Measurements from ENCODE around the gene CHD6. TPM values are rescaled to one million over a fixed set of nuclear protein-coding genes. Genes with fewer than 3 reads are reported as not detected.

Gene CHD6
- total and polyA plus RNA-seq, 7 donors: 2.4 to 40.2 (median 29.9) TPM

- TF ChIP-seq CTCF (IDR thresholded peaks at IDR 0.05) (no peak), POLR2AphosphoS5 (IDR thresholded peaks at IDR 0.05) (no peak), EP300 (IDR thresholded peaks at IDR 0.05) (no peak), POLR2A (IDR thresholded peaks at IDR 0.05) (no peak)
- no peak overlapping the region for H3K27ac ChIP-seq
- H3K27me3 ChIP-seq: no peaks in the 10 kb centered on the region
- H3K36me3 ChIP-seq: peaks cover 13 to 88% (median 41%) of the 10 kb centered on the region in 4 donors
- H3K9me3 ChIP-seq: no peaks in the 10 kb centered on the region
- intact Hi-C loops (cut with DNase I): no loop called here
- 91 to 95% methylated on average over 2 of the region's 2 CpGs for WGBS, 2 donors
- H3K4me1 ChIP-seq: peaks cover 0 to 8% (median 3%) of the 10 kb centered on the region in 4 donors
- no peak for DNase-seq
- no peak overlapping the region for H3K4me3 ChIP-seq
Observed at GRCh38 chr20:41422953-41423352, 195.2 kb downstream of the CHD6 start.

- Histone ChIP-seq H3K4me3 (no peak overlapping the region), H3K9me3 (no peaks in the 10 kb centered on the region), H3K36me3 (peaks cover 27 to 96% (median 61%) of the 10 kb centered on the region in 4 donors), H3K27me3 (no peaks in the 10 kb centered on the region), H3K27ac (no peak overlapping the region), H3K4me1 (no peaks in the 10 kb centered on the region)
- intact Hi-C loops (cut with DNase I): loop anchor here (10.0 kb wide), 1 partner anchor 244 kb away; no protein-coding TSS in a partner anchor
- no peak for TF ChIP-seq POLR2AphosphoS5 (IDR thresholded peaks at IDR 0.05)
- no peak for TF ChIP-seq POLR2A (IDR thresholded peaks at IDR 0.05)
- no peak for TF ChIP-seq EP300 (IDR thresholded peaks at IDR 0.05)
- no peak for TF ChIP-seq CTCF (IDR thresholded peaks at IDR 0.05)
- no peak for DNase-seq
- WGBS, 2 donors: 95% methylated on average over 7 of the region's 7 CpGs
Observed at GRCh38 chr20:41418739-41419293, 199.4 kb downstream of the CHD6 start.

GRCh38 chr20:41418031-41418430 is 200.1 kb downstream of the CHD6 start:
- no peak overlapping the region for H3K4me3 ChIP-seq
- TF ChIP-seq POLR2A (IDR thresholded peaks at IDR 0.05): no peak
- TF ChIP-seq POLR2AphosphoS5 (IDR thresholded peaks at IDR 0.05): no peak
- no peak for TF ChIP-seq CTCF (IDR thresholded peaks at IDR 0.05)
- no peak for TF ChIP-seq EP300 (IDR thresholded peaks at IDR 0.05)
- no peaks in the 10 kb centered on the region for H3K27me3 ChIP-seq
- no peaks in the 10 kb centered on the region for H3K4me1 ChIP-seq
- WGBS, 2 donors: 87 to 97% methylated on average over 5 of the region's 5 CpGs
- peaks cover 27 to 98% (median 60%) of the 10 kb centered on the region in 4 donors for H3K36me3 ChIP-seq
- intact Hi-C loops (cut with DNase I): loop anchor here (10.0 kb wide), 1 partner anchor 243 kb away; no protein-coding TSS in a partner anchor
- no peaks in the 10 kb centered on the region for H3K9me3 ChIP-seq
- no peak overlapping the region for H3K27ac ChIP-seq
- no peak for DNase-seq

- H3K9me3 ChIP-seq: no peaks in the 10 kb centered on the region
- DNase-seq: no peak
- no peaks in the 10 kb centered on the region for H3K27me3 ChIP-seq
- no peak overlapping the region for H3K4me3 ChIP-seq
- H3K4me1 ChIP-seq: peaks cover 0 to 7% (median 0%) of the 10 kb centered on the region in 4 donors
- intact Hi-C loops (cut with DNase I): loop anchor here (10.0 kb wide), 1 partner anchor 240 kb away; no protein-coding TSS in a partner anchor
- no peak overlapping the region for H3K27ac ChIP-seq
- TF ChIP-seq POLR2A (IDR thresholded peaks at IDR 0.05): no peak
- peaks cover 18 to 98% (median 46%) of the 10 kb centered on the region in 4 donors for H3K36me3 ChIP-seq
- 94 to 95% methylated on average over 8 of the region's 8 CpGs for WGBS, 2 donors
Observed at GRCh38 chr20:41415191-41415590, 203.0 kb downstream of the CHD6 start.

GRCh38 chr20:41413169-41413568 is 205.0 kb downstream of the CHD6 start:
- Histone ChIP-seq H3K27me3 (no peaks in the 10 kb centered on the region), H3K9me3 (no peaks in the 10 kb centered on the region), H3K27ac (no peak overlapping the region), H3K4me1 (peaks cover 0 to 7% (median 0%) of the 10 kb centered on the region in 4 donors), H3K36me3 (peaks cover 18 to 100% (median 53%) of the 10 kb centered on the region in 4 donors), H3K4me3 (no peak overlapping the region)
- no peak for DNase-seq
- 89 to 92% methylated on average over 5 of the region's 5 CpGs for WGBS, 2 donors
- intact Hi-C loops (cut with DNase I): loop anchor here (2.0 to 10.0 kb wide), 2 partner anchors 70 to 238 kb away; no protein-coding TSS in a partner anchor
- TF ChIP-seq POLR2AphosphoS5 (IDR thresholded peaks at IDR 0.05) (no peak), POLR2A (IDR thresholded peaks at IDR 0.05) (no peak), EP300 (IDR thresholded peaks at IDR 0.05) (no peak), CTCF (IDR thresholded peaks at IDR 0.05) (no peak)

All from sigmoid colon (tissue), 7 donors.